ENCODE measurements around the gene MMS19. TPM values are rescaled to one million over a fixed set of nuclear protein-coding genes. Genes with fewer than 3 reads are reported as not detected.

The MMS19 gene
- 40.8 to 46.0 TPM (median 44.2 TPM) in 5 replicates for total RNA-seq (2022; extraction: Qiagen RNA extraction; ENCODE audit: low read depth)

GRCh38 chr10:97498076-97498840 is at the start of gene MMS19:
TSS of gene MMS19 (minus strand) at chr10:97498422. CDS start at chr10:97498384, 38 bp downstream.

DNA sequence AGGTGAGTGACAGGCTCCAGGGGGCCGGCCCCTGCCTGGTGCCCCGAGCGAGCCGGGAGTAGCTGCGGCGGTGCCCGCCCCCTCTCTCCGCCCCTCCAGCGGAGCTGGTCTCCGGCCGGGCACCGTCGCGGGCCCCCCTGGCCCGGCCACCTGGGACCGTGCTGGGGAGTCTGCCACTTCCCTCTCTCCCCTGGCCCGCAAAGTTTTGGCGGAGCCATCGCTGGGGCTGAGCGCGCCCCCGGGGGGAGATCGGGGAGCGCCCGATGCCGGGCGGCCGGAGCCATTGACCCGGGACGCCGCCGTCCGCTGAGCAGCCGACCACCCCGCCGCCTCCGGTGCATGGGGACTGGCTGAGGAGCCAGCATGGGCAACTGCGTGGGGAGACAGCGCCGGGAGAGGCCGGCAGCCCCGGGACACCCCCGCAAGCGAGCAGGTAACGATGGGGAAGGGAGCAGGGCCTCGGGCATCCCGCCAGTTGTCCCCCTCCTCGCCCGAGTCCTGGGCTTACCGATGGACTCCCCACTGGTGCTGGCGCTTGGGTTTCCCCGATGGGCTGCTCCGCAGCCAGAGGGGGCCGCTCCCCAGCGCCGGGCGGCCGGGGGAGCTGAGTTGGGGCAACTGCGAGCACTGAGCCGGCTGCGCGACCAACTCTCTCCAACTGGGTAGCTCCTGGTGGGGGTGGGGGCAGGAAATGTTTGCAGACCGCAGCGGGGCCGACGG is 779 bp upstream of the MMS19 start, which contains the start of gene UBTD1:
TSS of gene UBTD1 (plus strand) at position 84 of the 720 bp plus-strand sequence. CDS start at position 364, 280 bp downstream.

GRCh38 chr10:97445722-97446639 is 52.2 kb downstream of the MMS19 start, which contains the start of the genes EXOSC1 and ZDHHC16:
TSS of gene EXOSC1 (minus strand) at chr10:97446006. CDS start at chr10:97445985, 21 bp downstream.
TSS of gene ZDHHC16 (plus strand) at chr10:97446175. CDS start at chr10:97451676, 5,501 bp downstream.

DNA sequence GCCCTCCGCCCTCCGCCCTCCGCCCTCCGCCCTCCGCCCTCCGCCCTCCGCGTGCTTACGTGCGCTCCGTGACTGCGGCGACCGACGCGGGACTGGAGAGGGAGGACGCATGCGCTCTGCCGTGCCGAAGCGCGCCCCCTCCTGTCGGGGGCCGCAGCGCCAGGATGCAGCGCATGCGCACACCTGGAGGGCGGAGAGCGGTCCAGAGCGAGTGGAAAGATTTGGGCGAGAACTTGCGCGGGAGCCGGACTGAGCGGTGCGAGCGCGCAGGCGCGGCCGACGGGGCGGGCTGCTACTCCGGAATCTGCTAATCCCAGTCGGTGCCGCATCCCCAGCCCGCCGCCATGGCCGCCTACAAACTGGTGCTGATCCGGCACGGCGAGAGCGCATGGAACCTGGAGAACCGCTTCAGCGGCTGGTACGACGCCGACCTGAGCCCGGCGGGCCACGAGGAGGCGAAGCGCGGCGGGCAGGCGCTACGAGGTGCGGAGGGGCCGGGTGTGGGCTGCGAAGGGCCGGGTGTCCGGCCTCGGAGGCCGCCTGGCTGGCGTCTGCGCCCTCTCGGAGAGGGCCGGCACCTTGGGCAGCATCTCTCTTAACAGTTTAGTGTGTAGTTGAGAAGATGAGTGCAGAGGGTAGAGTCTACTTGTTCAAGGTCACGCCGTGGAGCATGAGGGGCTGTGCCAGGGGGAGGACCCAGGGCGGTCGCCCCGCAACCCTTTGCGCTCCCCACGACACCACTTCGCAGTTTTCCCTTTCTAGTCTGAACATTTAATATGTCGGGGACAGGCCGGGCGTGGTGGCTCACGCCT is 72.1 kb downstream of the MMS19 start, which contains the start of gene PGAM1:
TSS of gene PGAM1 (plus strand) at position 228 of the 812 bp plus-strand sequence. CDS start at position 345, 117 bp downstream.

Other genes starting within 250 kb of the MMS19 start
- 3.4 to 6.5 TPM (median 5.1 TPM) in 5 replicates for gene ARHGAP19, start 205.8 kb downstream of the MMS19 start, total RNA-seq (2022; extraction: Qiagen RNA extraction; ENCODE audit: low read depth)
- gene FRAT1, start 179.2 kb downstream of the MMS19 start, total RNA-seq (2022; extraction: Qiagen RNA extraction; ENCODE audit: low read depth), result 0.94 to 2.2 TPM (median 1.6 TPM) in 5 replicates
- 5.6 to 9.7 TPM (median 8.2 TPM) in 5 replicates for gene FRAT2, start 163.7 kb downstream of the MMS19 start, total RNA-seq (2022; extraction: Qiagen RNA extraction; ENCODE audit: low read depth)
- 52.6 to 75.2 TPM (median 61.0 TPM) in 5 replicates for gene RRP12, start 97.1 kb downstream of the MMS19 start, total RNA-seq (2022; extraction: Qiagen RNA extraction; ENCODE audit: low read depth)
- 555 to 637 TPM (median 622 TPM) in 5 replicates for gene PGAM1, start 72.2 kb downstream of the MMS19 start, total RNA-seq (2022; extraction: Qiagen RNA extraction; ENCODE audit: low read depth)
- gene EXOSC1, start 52.4 kb downstream of the MMS19 start, total RNA-seq (2022; extraction: Qiagen RNA extraction; ENCODE audit: low read depth), result 53.0 to 60.6 TPM (median 54.2 TPM) in 5 replicates
- 42.8 to 52.3 TPM (median 50.0 TPM) in 5 replicates for gene ZDHHC16, start 52.2 kb downstream of the MMS19 start, total RNA-seq (2022; extraction: Qiagen RNA extraction; ENCODE audit: low read depth)
- 13.2 to 19.6 TPM (median 18.9 TPM) in 5 replicates for gene UBTD1, start 502 bp upstream of the MMS19 start, total RNA-seq (2022; extraction: Qiagen RNA extraction; ENCODE audit: low read depth)
- 2.8 to 6.8 TPM (median 4.4 TPM) in 5 replicates for gene ANKRD2, start 74.4 kb upstream of the MMS19 start, total RNA-seq (2022; extraction: Qiagen RNA extraction; ENCODE audit: low read depth)
- gene HOGA1, start 86.0 kb upstream of the MMS19 start, total RNA-seq (2022; extraction: Qiagen RNA extraction; ENCODE audit: low read depth), result 0.83 to 1.7 TPM (median 0.93 TPM) in 5 replicates
- not detected in 5 replicates for gene C10orf62, start 91.3 kb upstream of the MMS19 start, total RNA-seq (2022; extraction: Qiagen RNA extraction; ENCODE audit: low read depth)
- 6.1 to 7.9 TPM (median 6.8 TPM) in 5 replicates for gene MORN4, start 135.1 kb upstream of the MMS19 start, total RNA-seq (2022; extraction: Qiagen RNA extraction; ENCODE audit: low read depth)
- gene PI4K2A, start 142.2 kb upstream of the MMS19 start, total RNA-seq (2022; extraction: Qiagen RNA extraction; ENCODE audit: low read depth), result 26.1 to 29.6 TPM (median 28.8 TPM) in 5 replicates
- 57.9 to 112 TPM (median 85.8 TPM) in 5 replicates for gene AVPI1, start 188.8 kb upstream of the MMS19 start, total RNA-seq (2022; extraction: Qiagen RNA extraction; ENCODE audit: low read depth)
- gene MARVELD1, start 215.3 kb upstream of the MMS19 start, total RNA-seq (2022; extraction: Qiagen RNA extraction; ENCODE audit: low read depth), result 36.5 to 45.4 TPM (median 39.9 TPM) in 5 replicates
- gene ZFYVE27, start 238.7 kb upstream of the MMS19 start, total RNA-seq (2022; extraction: Qiagen RNA extraction; ENCODE audit: low read depth), result 19.5 to 25.5 TPM (median 24.7 TPM) in 5 replicates